A549 (cell line): Measurements from ENCODE around the gene CAVIN1. TPM values are rescaled to one million over a fixed set of nuclear protein-coding genes. Genes with fewer than 3 reads are reported as not detected.

Experiments used
- ATAC-seq, 2 experiments: fragments of 200-7000 bp in 1 of 2; fragments of >200 bp in 1 of 2; cut with Nextera tagmentation in 1 of 2; cut with Tn5 transposase in 1 of 2; 3 replicates each; pipeline versions ENCODE4 v1.8.0 to v1.9.1; 2018 to 2020; ENCODE audit warnings: mild to moderate bottlenecking in 1 of 2, moderate library complexity in 1 of 2
- CTCF ChIA-PET: fragments of 300-600 bp; sonication (Branson Sonifier 250); formaldehyde crosslinking; extraction: SDS; loops from one replicate; lab custom pipeline; 2021; ENCODE audit warnings: antibody characterized with exemption, inconsistent platforms; lab: Yijun Ruan, JAX
- POLR2A ChIA-PET: fragments of 350-600 bp; formaldehyde crosslinking; extraction: SDS; loops from one replicate; lab custom pipeline; 2021; ENCODE audit warnings: antibody characterized with exemption, inconsistent platforms; lab: Yijun Ruan, JAX
- DNase-seq, 2 experiments: peaks; one replicate each; pipeline versions ENCODE4 v3.0.0 to v3.0.0-alpha.2; 2011 to 2016; ENCODE audit warnings: low read depth in 1 of 2, low spot score in 1 of 2
- FAIRE-seq: peaks from 2 replicates; lab custom pipeline; 2011; peaks lifted over from hg19 to GRCh38; lab: Jason Lieb, UNC
- H3K27ac ChIP-seq, 2 experiments: fragments of >200 bp; sonication (Bioruptor Twin); formaldehyde crosslinking; 3 replicates each; pipeline ENCODE4 v1.5.1; 2016 to 2017
- H3K4me1 ChIP-seq: fragments of >200 bp; sonication (Bioruptor Twin); formaldehyde crosslinking; 3 replicates; pipeline ENCODE4 v1.6.1; 2016
- H3K4me2 ChIP-seq: fragments of >200 bp; sonication (Bioruptor Twin); formaldehyde crosslinking; 3 replicates; pipeline ENCODE4 v1.6.1; 2016
- H3K4me3 ChIP-seq: fragments of >200 bp; sonication (Bioruptor Twin); formaldehyde crosslinking; 3 replicates; pipeline ENCODE4 v1.5.1; 2016
- H3K9me3 ChIP-seq: fragments of >200 bp; sonication (Bioruptor Twin); formaldehyde crosslinking; 3 replicates; pipeline ENCODE4 v1.6.1; 2016
- ATOH8 ChIP-seq: fragments of 250-450 bp; sonication (Bioruptor Pico); IDR thresholded peaks from 2 replicates; pipeline ENCODE4 v1.5.0; 2020; ENCODE audit warnings: low read depth, mild to moderate bottlenecking, moderate library complexity
- CHD4 ChIP-seq: fragments of 200-600 bp; sonication (generic); IDR thresholded peaks from 2 replicates; pipeline ENCODE4 v1.6.1; 2016; ENCODE audit warnings: antibody characterized with exemption, mild to moderate bottlenecking, borderline replicate concordance
- CTCF ChIP-seq: fragments of >200 bp; sonication (Bioruptor Twin); formaldehyde crosslinking; IDR thresholded peaks from 3 replicates; pipeline ENCODE4 v1.5.1; 2016
- EHF ChIP-seq: fragments of 250-450 bp; sonication (Bioruptor Pico); IDR thresholded peaks from 2 replicates; pipeline ENCODE4 v1.5.0; 2020; ENCODE audit warnings: mild to moderate bottlenecking
- EP300 ChIP-seq, 2 experiments: fragments of >200 bp; sonication (Bioruptor Twin); formaldehyde crosslinking; IDR thresholded peaks; 2 replicates in 1 of 2; 3 replicates in 1 of 2; pipeline ENCODE4 v1.6.1; 2016 to 2017
- FOSB ChIP-seq: fragments of 250-450 bp; sonication (Bioruptor Pico); IDR thresholded peaks from 2 replicates; pipeline ENCODE4 v1.5.0; 2020; ENCODE audit warnings: mild to moderate bottlenecking, moderate library complexity
- FOXS1 ChIP-seq: fragments of 250-450 bp; sonication (Bioruptor Pico); IDR thresholded peaks from 2 replicates; pipeline ENCODE4 v1.5.0; 2020; ENCODE audit warnings: mild to moderate bottlenecking, moderate library complexity
- HDAC2 ChIP-seq: fragments of 200-600 bp; sonication (generic); IDR thresholded peaks from 2 replicates; pipeline ENCODE4 v1.6.1; 2016
- HES2 ChIP-seq: fragments of >200 bp; sonication (Bioruptor Twin); formaldehyde crosslinking; IDR thresholded peaks from 2 replicates; pipeline ENCODE4 v1.6.1; 2016
- JUNB ChIP-seq: fragments of >200 bp; sonication (Bioruptor Twin); formaldehyde crosslinking; IDR thresholded peaks from 2 replicates; pipeline ENCODE4 v1.6.1; 2016
- KDM5A ChIP-seq: fragments of 200-600 bp; sonication (generic); IDR thresholded peaks from 2 replicates; pipeline ENCODE4 v1.6.1; 2016; ENCODE audit warnings: antibody characterized with exemption, mild to moderate bottlenecking
- MAFK ChIP-seq: fragments of 450-650 bp; IDR thresholded peaks from 2 replicates; pipeline ENCODE4 v1.6.1; 2014; ENCODE audit not compliant: partially characterized antibody
- MAX ChIP-seq: IDR thresholded peaks from 2 replicates; pipeline ENCODE4 v1.6.1; 2012
- NFE2L2 ChIP-seq: fragments of 150-350 bp; conservative IDR thresholded peaks from 2 replicates; pipeline ENCODE4 v1.6.1; 2014; ENCODE audit warnings: low read length
- PBX3 ChIP-seq: IDR thresholded peaks from 2 replicates; pipeline ENCODE4 v1.6.1; 2012
- PHF8 ChIP-seq: fragments of 200-600 bp; sonication (generic); IDR thresholded peaks from 2 replicates; pipeline ENCODE4 v1.6.1; 2016; ENCODE audit warnings: low read depth, mild to moderate bottlenecking, antibody characterized with exemption, moderate library complexity, borderline replicate concordance
- POLR2A ChIP-seq: IDR thresholded peaks from 2 replicates; pipeline ENCODE4 v1.6.1; 2012; ENCODE audit warnings: mild to moderate bottlenecking, low read length
- REST ChIP-seq: fragments of 200-600 bp; sonication (generic); IDR thresholded peaks from 2 replicates; pipeline ENCODE4 v1.6.1; 2016; ENCODE audit warnings: antibody characterized with exemption, mild to moderate bottlenecking, moderate library complexity
- RFX5 ChIP-seq: fragments of 450-650 bp; IDR thresholded peaks from 2 replicates; pipeline ENCODE4 v1.7.1; 2014; ENCODE audit warnings: antibody characterized with exemption, mild to moderate bottlenecking, moderate library complexity
- RNF2 ChIP-seq: fragments of 200-600 bp; sonication (generic); IDR thresholded peaks from 2 replicates; pipeline ENCODE4 v1.6.1; 2016; ENCODE audit warnings: low read depth, mild to moderate bottlenecking, antibody characterized with exemption, moderate library complexity, borderline replicate concordance
- SMC3 ChIP-seq: fragments of >200 bp; sonication (Bioruptor Twin); formaldehyde crosslinking; IDR thresholded peaks from 3 replicates; pipeline ENCODE4 v1.6.1; 2018; ENCODE audit warnings: inconsistent platforms
- SREBF2 ChIP-seq: fragments of 450-650 bp; IDR thresholded peaks from 2 replicates; pipeline ENCODE4 v1.6.1; 2014; ENCODE audit warnings: mild to moderate bottlenecking, moderate library complexity
- TFCP2L1 ChIP-seq: fragments of 250-450 bp; sonication (Bioruptor Pico); IDR thresholded peaks from 2 replicates; pipeline ENCODE4 v1.5.0; 2021; ENCODE audit warnings: mild to moderate bottlenecking
- USF2 ChIP-seq: fragments of 450-650 bp; IDR thresholded peaks from 2 replicates; pipeline ENCODE4 v1.6.1; 2014; ENCODE audit warnings: antibody characterized with exemption
- WGBS: methylation state at CpG from one replicate; pipeline ENCODE4 v1.1.6; 2017; ENCODE audit errors: missing lambda C conversion rate; 5-methylcytosine and 5-hydroxymethylcytosine counted together
- polyA plus RNA-seq, 4 experiments: library from polyadenylated mRNA; depleted of rRNA in 3 of 4; stranded (reverse); fragments of >200 nt; fragmentation: RNase III in 1 of 4; extraction: RNeasy Plus Mini Kit Qiagen cat#74134 plus additional on column Dnase treatment in 1 of 4; gene quantifications; 2 replicates in 3 of 4; 3 replicates in 1 of 4; pipeline ENCODE4 v1.2.3, GENCODE V29; 2011 to 2017

Gene CAVIN1
- polyA plus RNA-seq, 2 of the 4 experiments (the other 2 are of a cell fraction): 101 to 371 TPM

GRCh38 chr17:42424991-42425610 lies 2.0 kb upstream of the CAVIN1 start:
- no peaks in the 10 kb centered on the region for H3K9me3 ChIP-seq
- no peak overlapping the region for H3K4me3 ChIP-seq
- 82% methylated on average over 4 of the region's 4 CpGs for WGBS
- peak overlapping the region; percentile 2 to 67; a peak in 4 of 6 replicates for H3K27ac ChIP-seq
- POLR2A ChIA-PET: no interaction called here
- no peak for ATAC-seq
- H3K4me1 ChIP-seq: peaks cover 50% of the 10 kb centered on the region
- TF ChIP-seq RFX5: no peak
- TF ChIP-seq HES2: no peak
- no peak for TF ChIP-seq FOSB (CRISPR knock-in tag)
- TF ChIP-seq CHD4: no peak
- no peak for TF ChIP-seq HDAC2
- 0 out of 3 replicates have a peak overlapping the region, but pooled peaks have one; percentile 1 for H3K4me2 ChIP-seq
- FAIRE-seq: no peak
- CTCF ChIA-PET: interaction anchor here (0.6 to 12.1 kb wide), 4 partner anchors 19 to 379 kb away, joined by 4 to 213 read pairs (median 112); no protein-coding TSS in a partner anchor
- DNase-seq: no peak

- DNase-seq (no peak), ATAC-seq (no peak), FAIRE-seq (no peak)
- CTCF ChIA-PET: interaction anchor here (0.6 to 12.1 kb wide), 14 partner anchors 9 to 463 kb away, joined by 3 to 213 read pairs (median 8); no protein-coding TSS in a partner anchor
- TF ChIP-seq PBX3 (no peak), MAFK (no peak), RNF2 (no peak), REST (no peak), FOXS1 (no peak)
- Histone ChIP-seq H3K27ac (peak overlapping the region; percentile 93 to 95), H3K4me1 (peaks cover 50% of the 10 kb centered on the region), H3K4me2 (peak overlapping the region; percentile 92), H3K4me3 (peak overlapping the region; percentile 93), H3K9me3 (no peaks in the 10 kb centered on the region)
- POLR2A ChIA-PET: interaction anchor here (0.6 to 2.7 kb wide), 26 partner anchors 8 to 235 kb away, joined by 3 to 66 read pairs (median 6); partner anchors contain the start of genes NAGLU, STAT3 and TUBG2
- 54% methylated on average over 11 of the region's 11 CpGs for WGBS
These were observed 710 bp upstream of the CAVIN1 start for GRCh38 chr17:42423766-42424165.

GRCh38 chr17:42422412-42422957 lies 571 bp downstream of the CAVIN1 start:
- ATAC-seq (peak; percentile 66 to 67), DNase-seq (peak in 1 of 2 experiments; percentile 59), FAIRE-seq (no peak)
- Histone ChIP-seq H3K4me3 (peak overlapping the region; percentile 93), H3K4me2 (peak overlapping the region; percentile 92), H3K27ac (peak overlapping the region; percentile 93 to 95), H3K9me3 (no peaks in the 10 kb centered on the region), H3K4me1 (peaks cover 42% of the 10 kb centered on the region)
- ChIA-PET POLR2A (interaction anchor here (0.6 to 2.7 kb wide), 26 partner anchors 9 to 734 kb away, joined by 3 to 66 read pairs (median 6); partner anchors contain the start of genes EIF1, NAGLU and STAT3), CTCF (interaction anchor here (1.0 to 12.1 kb wide), 16 partner anchors 9 to 155 kb away, joined by 3 to 213 read pairs (median 6); partner anchors contain the start of gene PSMC3IP)
- WGBS: under 1% methylated on average over 31 of the region's 44 CpGs
- TF ChIP-seq TFCP2L1 (CRISPR knock-in tag) (no peak), SMC3 (no peak), POLR2A (0 out of 2 replicates have a peak, but pooled peaks have one; percentile 12), USF2 (no peak), ATOH8 (CRISPR knock-in tag) (no peak), EHF (CRISPR knock-in tag) (no peak), KDM5A (0 out of 2 replicates have a peak, but pooled peaks have one; percentile 34), EP300 (IDR thresholded peaks at IDR 0.05) (no peak), MAX (no peak; the same call in none of the 2 replicates), NFE2L2 (no peak), CTCF (no peak), PHF8 (no peak), JUNB (no peak), MAFK (peak; percentile 13), SREBF2 (no peak)
